ENCODE data around the gene SNCAIP.

Gene SNCAIP

GRCh38 chr5:122283592-122283991, 28.4 kb upstream of the SNCAIP start:
- in situ Hi-C loops (cut with HindIII; ENCODE audit: low pct_ligation_motif_present, low sequenced_read_pairs) = no loop called here
- DNase-seq = no peak
- Histone ChIP-seq H3K27ac (no peak overlapping the region), H3K27me3 (replicated peaks) (no peaks in the 10 kb centered on the region), H3K36me3 (replicated peaks) (no peaks in the 10 kb centered on the region), H3K4me3 (ENCODE audit: low read depth, low read length) (no peak overlapping the region)
- TF ChIP-seq CTCF (IDR thresholded peaks at IDR 0.05; ENCODE audit: low read depth, low read length, missing control alignments) = no peak

GRCh38 chr5:122286541-122286940, 25.5 kb upstream of the SNCAIP start:
- in situ Hi-C loops (cut with HindIII; ENCODE audit: low pct_ligation_motif_present, low sequenced_read_pairs) = no loop called here
- DNase-seq = no peak
- no peak overlapping the region for H3K27ac ChIP-seq

GRCh38 chr5:122287101-122287500, 24.9 kb upstream of the SNCAIP start:
- in situ Hi-C loops (cut with HindIII; ENCODE audit: low pct_ligation_motif_present, low sequenced_read_pairs) = no loop called here
- Histone ChIP-seq H3K27me3 (replicated peaks) (no peaks in the 10 kb centered on the region), H3K36me3 (replicated peaks) (no peaks in the 10 kb centered on the region), H3K4me3 (ENCODE audit: low read depth, low read length) (no peak overlapping the region), H3K27ac (no peak overlapping the region)
- TF ChIP-seq CTCF (IDR thresholded peaks at IDR 0.05; ENCODE audit: low read depth, low read length, missing control alignments) = no peak
- no peak for DNase-seq

More at GRCh38 chr5:122286541-122286940, 25.5 kb upstream of the SNCAIP start:
- H3K4me3 ChIP-seq (ENCODE audit: low read depth, low read length) = no peak overlapping the region
- H3K36me3 ChIP-seq (replicated peaks) = no peaks in the 10 kb centered on the region
- no peaks in the 10 kb centered on the region for H3K27me3 ChIP-seq (replicated peaks)
- TF ChIP-seq CTCF (IDR thresholded peaks at IDR 0.05; ENCODE audit: low read depth, low read length, missing control alignments) = no peak

GRCh38 chr5:122291000-122291901, 20.8 kb upstream of the SNCAIP start:
- no peak for TF ChIP-seq CTCF (IDR thresholded peaks at IDR 0.05; ENCODE audit: low read depth, low read length, missing control alignments)
- H3K36me3 ChIP-seq (replicated peaks) = no peaks in the 10 kb centered on the region
- DNase-seq = no peak
- in situ Hi-C loops (cut with HindIII; ENCODE audit: low pct_ligation_motif_present, low sequenced_read_pairs) = no loop called here
- no peak overlapping the region for H3K4me3 ChIP-seq (ENCODE audit: low read depth, low read length)
- H3K27ac ChIP-seq = no peak overlapping the region
- no peaks in the 10 kb centered on the region for H3K27me3 ChIP-seq (replicated peaks)

- Histone ChIP-seq H3K4me3 (ENCODE audit: low read depth, low read length) (no peak overlapping the region), H3K27ac (no peak overlapping the region), H3K36me3 (replicated peaks) (no peaks in the 10 kb centered on the region), H3K27me3 (replicated peaks) (no peaks in the 10 kb centered on the region)
- in situ Hi-C loops (cut with HindIII; ENCODE audit: low pct_ligation_motif_present, low sequenced_read_pairs) = no loop called here
- no peak for TF ChIP-seq CTCF (IDR thresholded peaks at IDR 0.05; ENCODE audit: low read depth, low read length, missing control alignments)
- DNase-seq = no peak
Measured at GRCh38 chr5:122292332-122292731, 19.7 kb upstream of the SNCAIP start.
